Stimulated activated CD4-positive, alpha-beta T cell treated with anti-CD3 and anti-CD28 coated beads, Interleukin-2, amount 100 ng/mL, for 4 hours (primary cell): Measurements from ENCODE around the gene SH3BP5.

ENCODE experiments used
- DNase-seq: peaks from one replicate; pipeline ENCODE4 v3.0.0-alpha.2; 2020; ENCODE audit warnings: low read depth

Gene SH3BP5

DNA sequence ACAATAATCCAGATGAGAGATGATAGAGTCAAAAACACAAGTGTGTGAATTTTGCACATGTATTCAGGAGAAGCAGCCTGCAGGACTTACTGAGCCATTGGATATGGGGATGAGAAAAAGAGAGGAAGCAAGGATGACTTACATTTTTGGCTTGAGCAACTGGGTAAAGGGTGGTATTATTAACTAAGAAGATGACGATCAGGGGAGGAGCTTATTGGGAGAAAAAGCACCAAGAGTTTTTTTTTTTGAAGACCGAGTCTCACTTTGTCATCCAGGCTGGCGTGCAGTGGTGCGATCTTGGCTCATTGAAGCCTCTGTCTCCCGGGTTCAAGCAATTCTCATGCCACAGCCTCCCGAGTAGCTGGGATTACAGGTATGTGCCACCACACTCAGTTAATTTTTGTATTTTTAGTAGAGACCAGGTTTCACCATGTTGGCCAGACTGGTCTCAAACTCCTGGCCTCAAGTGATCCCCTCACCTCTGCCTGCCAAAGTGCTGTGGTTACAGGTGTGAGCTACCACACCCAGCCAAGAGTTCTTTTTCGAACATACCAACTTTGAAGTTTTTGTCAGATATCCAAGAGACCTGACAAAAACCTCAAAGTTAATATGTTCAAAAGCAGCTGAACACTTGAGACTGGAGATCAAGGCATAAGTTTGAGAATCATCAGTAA, 14.8 kb upstream of the SH3BP5 start:
- no peak for DNase-seq

DNA sequence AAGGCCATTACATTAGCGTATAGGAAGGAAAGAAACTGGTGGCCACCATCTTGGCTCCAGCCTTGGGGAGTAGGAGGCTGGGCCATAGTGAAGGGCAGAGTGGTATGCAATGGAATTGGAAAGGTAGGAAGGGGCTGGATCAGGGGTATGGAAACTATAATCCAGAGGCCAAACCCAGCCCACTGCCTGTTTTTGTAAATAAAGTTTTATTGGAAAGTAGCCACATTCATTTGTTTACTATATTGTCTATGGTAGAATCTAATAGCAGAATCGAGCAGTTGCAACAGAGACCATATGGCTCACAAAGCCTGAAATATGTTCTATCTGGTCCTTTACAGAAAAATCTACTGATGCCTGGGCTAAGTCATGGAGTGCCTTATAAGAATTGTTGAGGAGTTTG, 14.1 kb upstream of the SH3BP5 start:
- DNase-seq, result no peak

DNA sequence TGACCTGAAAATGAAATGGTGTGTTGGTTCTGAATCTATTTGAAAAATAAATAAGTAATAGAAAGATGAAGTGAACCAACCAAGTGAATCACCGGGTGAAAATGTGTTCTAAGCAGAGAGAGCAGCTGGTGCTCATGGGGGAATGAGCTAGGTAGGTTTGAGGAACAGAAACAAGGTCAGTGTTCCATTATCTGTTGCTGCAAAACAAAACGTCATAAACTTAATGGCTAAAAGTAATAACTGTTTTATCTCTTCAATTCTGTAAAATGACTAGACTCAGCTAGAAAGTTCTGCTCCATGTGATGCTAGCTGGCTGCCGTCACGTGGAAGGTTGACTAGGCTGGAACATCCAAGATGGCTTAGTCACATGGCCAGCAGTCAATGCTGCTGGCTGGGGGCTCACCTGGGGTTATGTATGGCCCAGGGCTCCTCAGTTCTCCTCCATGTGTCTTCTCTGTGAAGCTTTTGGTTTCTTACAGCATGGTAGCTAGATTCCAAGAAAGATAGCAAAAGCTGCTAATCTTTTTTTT, 13.3 kb upstream of the SH3BP5 start:
- DNase-seq, result no peak

DNA sequence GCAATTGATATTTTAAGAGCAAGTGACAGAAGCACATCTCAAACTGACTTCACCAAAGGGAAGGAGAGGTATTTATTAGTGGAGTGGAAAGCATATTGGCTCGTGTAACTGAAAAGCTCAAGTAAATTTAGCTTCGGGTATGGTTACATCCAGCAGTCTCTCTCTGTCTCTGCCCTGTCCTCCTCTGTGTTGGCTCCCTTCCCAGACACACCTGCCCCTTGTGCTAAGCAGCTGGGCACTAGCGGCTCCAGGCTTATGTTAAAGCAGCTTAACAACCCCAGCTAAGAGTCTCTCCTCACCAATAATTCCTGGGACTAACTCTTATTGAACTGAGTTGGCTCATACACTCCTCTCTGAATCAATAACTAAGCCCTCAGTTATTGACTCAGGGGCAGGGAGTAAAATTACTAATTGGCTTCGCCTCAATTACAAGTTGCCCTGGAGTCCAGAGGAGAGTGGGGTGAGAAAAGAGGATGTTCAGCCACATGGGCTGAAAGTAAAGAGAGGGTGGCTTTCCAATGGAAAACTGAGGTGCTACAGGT, 12.8 kb upstream of the SH3BP5 start:
- no peak for DNase-seq

DNA sequence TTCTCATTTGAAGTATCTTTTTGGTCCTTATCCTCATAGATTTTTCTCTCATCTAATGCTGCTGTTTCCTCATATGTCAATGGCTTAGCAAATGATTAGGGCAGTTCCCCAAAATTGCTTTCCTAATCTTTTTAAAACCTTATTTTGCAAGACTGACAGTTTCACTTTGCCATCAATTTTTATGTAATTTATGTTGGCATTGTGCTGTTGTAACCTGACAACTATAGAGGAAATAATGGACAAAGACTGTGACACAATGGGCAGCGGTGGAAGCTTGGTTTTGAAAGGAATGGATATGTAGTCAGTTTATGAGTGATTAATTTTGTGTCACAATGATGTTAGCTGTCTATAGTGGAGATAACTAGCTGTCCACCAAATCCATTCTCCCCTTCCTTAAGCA, 10.6 kb upstream of the SH3BP5 start:
- DNase-seq, result no peak

DNA sequence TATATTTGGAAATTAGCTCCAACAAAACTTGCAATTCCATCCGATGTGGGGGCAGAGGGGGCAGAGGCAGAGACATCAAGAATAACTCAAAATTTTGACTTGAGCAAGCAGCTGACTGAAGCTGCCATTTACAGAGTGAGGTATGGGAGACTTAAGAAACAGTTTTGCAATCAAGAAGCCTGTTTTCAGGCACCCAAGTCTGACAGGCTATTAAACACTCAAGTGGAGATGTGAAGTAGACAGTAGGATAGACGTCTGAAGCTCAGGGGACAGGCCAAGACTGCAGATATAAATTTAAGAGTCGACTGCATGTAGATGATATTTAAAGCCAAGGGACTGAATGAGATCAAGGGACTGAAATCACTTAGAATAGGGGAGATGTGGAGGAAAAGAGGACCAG, 9.9 kb upstream of the SH3BP5 start:
- DNase-seq, result no peak

DNA sequence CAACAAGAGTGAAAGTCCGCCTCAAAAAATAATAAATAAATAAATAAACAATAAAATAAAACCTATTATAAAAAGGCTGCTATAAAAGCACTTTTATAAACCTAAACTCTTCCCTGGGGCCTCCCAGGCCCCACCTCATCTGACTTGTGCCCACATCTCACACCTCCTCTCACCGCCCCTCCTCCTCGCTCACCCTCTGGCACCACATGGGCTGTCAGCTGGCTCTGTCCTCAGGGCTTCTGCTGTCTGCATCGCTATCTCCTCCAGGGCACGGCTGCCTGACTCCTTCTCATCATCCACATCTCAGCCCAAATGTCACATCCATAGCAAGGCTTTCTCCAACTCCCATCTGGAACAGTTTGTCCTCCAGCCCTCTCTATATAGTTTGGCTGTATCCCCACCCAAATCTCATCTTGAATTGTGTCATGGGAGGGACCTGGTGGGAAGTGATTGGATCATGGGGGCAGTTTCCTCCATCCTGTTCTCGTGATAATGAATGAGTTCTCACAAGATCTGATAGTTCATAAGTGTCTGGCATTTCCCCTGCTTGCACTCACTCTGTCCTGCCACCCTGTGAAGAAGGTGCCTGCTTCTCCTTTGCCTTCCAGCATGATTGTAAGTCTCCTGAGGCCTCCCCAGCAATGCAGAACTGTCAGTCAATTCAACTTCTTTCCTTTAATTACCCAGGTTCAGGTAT, 8.8 kb upstream of the SH3BP5 start:
- no peak for DNase-seq

DNA sequence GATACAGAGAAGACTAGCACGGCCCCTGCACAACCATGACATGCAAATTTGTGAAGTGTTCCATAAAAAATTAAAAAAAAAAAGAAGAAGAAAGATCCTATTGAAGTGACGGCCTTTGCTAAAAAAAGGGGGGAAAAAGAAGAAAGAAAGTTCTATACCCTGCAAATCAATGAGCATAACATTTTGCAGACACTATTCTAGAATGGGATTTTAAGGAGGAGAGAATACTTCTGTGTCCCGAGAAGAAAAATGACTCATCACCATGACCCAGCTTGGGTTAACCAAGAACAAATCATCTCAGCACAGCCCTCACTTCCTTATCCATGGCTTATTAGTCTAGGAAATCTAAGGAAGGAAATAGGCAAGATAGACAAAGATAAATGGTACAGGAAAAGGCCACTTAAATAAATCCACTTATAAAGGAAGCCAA, 7.4 kb upstream of the SH3BP5 start:
- no peak for DNase-seq

DNA sequence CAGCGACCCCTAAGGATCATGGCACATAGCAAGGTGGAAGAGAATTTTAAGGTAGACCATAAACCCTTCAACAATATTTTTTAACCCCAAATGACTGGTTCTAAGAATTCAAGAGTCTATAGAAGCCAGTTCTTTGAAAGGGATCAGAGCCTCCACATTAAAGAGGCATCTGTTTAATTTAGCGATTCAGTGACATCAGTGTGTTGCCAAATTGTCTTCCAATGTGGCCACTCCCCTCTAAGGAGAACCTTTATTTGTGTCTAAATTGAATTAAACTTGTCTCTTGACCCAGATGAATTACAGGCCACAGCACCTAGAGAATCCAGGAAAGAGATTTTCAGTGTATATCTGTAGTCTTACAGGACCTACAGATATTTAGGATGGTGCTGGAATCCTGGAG, 6.6 kb upstream of the SH3BP5 start:
- no peak for DNase-seq

DNA sequence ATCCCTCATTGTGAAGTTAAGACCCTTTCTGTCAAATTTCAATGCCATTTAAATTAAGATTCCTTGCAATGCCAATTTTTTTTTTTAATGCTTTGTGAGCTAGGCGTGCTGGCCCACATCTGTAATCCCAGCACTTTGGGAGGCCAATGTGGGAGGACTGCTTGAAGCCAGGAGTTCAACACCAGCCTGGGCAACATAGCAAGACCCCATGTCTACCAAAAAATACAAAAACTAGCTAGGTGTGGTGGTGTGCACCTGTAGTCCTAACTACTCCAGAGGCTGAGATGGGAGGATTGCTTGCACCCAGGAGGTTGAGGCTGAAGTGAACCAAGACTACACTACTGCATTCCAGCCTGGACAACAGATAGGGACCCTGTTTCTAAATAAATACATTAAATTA, 5.6 kb upstream of the SH3BP5 start:
- no peak for DNase-seq

DNA sequence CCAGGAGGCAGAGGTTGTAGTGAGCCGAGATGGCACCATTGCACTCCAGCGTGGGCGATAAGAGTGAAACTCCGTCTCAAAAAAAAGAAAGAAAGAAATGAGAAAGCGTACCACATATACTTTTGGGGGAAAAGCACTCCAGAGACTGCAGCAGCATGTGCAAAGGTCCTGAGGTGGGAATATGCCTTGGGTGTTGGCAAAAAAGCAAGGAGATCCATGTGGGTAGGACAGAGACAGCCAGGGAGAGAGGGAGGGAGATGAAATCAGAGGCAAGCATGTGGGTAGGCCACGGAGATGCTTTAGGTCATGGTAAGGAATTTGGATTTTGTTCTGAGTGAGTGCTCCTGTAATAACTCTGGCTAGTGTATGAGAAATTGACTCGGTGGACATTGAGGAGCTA, 3.7 kb upstream of the SH3BP5 start:
- DNase-seq, result no peak

DNA sequence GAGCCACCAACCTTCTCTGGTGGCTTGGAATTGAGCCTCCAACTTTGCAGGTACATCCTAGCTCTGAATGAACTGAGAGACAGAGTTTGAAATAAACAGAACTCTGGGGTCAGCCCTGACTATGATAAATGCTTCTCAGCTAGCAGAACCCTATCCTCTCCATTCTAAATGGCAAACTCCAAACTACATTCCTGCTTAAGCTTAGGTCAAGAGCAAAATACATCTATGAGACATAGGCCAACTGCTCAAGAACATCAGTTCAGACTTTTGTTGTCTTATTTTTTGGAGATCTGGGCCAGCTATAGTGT, 1.5 kb upstream of the SH3BP5 start:
- DNase-seq, result no peak

DNA sequence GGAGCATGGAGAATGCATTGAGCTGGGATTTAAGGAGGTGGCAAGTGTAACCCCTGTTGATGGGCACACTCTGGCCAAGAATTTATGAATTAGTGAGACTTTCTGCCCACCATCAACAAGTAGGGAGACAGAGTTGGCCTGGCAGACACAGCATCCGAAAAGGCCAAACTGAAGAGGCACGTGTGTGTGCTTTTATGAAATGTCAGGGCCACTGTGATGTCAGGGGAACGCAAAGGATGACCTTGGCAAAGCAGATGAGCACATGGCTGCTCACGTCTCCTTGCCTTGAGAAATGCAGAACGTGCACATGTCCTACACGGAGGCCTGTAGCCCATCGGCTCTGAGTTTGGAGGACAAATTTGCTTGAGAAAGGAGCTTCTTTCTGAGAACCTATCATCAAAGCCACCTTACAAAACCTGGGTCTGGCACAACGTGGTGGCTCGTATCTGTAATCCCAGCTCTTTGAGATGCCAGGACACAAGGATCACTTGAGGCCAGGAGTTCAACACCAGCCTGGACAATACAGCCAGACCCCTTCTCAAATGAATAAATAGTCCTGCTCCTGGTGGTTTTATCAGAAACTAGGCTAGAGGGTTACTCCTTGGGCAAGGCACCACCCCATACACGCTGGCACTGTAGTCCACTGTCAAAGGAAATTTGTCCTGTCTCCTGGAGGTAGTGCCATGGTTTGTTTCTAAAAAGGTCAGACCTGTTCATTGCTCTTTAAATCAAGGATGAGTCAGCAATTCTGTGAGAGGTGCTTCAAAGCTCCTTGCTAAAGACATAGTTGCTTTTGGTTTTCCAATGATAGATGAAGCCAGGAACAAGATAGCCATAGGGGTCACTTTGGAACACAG, 941 bp upstream of the SH3BP5 start:
- DNase-seq, result no peak

DNA sequence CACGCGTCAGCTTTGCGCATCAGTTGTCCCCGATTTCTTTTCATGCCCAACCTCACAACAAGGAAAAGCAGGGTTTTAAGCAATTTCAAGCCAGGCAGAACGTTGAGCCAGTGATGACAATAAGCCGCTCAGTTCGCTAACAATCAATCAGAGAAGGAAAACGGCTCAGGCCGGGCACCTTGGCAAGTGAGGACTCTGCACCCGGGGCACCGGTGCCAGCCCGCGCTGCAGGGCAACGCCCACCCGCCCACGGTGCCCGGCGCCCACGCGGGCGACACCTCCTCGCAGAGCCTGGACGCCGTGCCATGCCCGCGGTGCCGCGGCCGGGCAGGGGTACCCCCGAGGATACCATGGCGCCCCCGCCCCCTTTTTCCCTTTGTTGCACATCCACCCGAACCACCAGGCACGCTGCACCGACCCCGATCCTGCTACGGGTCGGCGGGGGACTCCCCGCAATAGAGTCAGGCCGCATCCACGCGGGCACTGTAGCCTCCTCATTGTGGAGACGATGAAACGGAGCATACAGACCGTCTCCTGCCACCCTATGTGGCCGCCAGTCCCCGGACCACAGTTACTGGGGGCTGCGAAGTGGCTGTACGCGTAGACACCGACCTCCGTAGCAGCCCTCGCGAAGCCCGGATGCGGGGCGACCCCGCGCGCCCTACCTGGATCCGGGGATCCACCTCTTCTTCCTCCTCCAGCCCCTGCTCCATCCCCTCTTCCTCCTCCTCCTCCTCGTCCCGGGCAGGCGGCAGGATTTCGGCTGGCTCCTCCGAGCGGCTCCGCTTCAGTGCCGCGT, 581 bp downstream of the SH3BP5 start:
- peak; percentile 42 for DNase-seq

DNA sequence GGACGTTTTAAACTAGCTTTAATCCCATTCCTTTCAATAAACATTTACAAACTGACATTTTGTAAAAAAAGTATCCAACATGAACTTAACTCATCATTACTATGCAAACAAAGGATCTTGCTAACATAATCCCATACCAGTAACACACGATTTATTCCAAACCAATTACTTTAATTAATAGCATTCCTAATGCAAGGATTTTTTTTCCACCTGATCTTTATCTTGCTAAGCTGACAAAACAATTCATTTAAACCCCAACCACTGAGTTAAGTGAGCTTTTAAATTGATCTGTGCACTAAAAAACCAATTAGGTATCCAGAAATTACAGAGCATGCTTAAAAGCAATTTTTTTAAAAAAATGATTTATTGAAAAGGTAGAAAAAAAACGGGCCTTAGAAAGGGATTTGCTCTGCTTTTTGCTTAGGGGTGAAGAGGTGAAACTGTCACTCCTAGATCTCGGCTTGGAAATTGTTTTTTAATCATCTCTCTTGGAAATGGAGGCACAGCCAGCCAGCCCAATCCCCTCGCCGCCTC, 1.2 kb downstream of the SH3BP5 start:
- DNase-seq, result no peak

DNA sequence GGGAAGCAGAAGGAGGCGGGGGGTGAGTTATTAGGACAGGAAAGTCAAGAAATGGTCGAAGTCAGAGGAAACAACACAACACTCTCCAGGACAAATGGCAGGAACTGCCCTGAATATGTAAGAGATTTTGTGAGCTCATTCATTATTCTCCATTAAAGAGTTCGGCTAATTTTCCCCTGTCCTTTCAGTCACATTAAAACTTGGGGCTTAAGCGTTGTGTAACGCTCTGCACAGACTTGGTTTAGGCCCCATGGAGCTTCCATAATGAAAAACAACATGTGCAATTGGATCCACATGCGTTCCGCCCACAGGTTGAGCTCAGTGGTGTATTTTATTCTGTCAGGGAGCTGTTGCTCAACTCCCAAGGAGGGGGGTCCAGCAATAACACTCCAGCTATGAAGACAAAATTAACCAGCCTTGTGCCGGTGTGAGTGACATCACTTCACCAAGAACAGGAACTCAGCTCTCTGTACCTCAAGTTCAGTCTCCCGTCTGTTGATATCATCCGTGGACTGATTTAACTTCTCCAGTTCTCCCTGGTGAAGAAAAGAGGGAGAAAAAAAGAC, 2.3 kb downstream of the SH3BP5 start:
- no peak for DNase-seq

DNA sequence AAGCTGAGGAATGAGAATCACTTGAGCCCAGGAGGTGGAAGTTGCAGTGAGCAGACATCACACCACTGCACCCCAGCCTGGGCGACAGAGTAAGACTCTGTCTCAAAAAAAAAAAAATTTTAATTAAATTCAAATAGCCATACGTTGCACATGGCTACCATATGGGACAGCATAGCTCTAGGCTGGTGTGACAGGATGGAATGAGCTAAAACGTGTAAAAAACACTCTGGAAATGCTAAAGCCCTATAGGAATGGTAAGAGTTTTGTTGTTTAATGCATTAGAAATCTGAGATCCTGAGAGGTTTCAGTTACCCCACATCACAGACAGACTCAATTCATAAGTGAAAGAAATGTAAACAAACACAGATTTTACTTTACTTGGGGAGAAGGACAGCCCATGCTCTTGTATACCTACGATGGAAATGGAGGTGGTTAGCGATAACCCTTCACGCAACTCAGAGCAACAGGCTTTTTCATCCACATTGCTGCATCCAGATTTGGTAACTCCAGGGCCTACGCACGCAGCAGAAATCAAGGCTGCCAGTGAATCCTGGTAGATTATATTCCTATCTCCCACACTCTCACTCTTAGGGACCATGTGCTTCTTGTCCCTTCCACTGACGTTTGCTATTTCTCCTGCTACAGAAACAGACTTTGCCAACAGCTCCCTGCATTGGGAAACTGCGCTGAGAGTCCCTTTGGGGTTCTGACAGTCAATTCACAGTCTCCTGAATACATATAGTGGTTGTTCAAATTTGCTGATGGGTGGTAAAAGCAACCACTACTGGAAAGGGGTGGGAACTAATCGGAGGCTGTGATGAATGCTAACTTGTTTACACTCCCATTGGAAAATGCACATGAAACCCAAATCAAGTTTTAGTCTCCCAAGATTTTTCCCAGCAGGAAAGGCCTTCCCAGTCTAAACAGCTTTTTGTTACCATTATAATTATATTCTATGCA, 3.1 kb downstream of the SH3BP5 start:
- no peak for DNase-seq

DNA sequence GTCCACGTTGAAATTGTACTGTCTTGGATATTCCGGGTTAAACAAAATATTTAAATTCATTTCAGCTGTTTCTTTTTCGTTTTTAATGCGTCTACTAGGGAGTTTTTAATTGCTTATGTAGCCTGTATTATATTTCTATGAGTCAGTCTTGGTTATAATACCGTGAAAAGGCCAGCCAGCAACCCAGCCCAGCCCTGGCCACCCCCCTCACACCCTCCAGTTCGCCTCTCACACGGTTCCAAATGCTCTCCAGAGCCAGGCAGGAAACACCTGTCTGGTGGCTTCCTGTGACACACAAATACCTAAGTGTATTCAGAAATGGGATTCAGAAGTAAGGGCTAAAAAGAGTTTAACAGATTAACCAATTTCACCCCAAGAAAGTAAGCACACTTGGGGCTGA, 4.4 kb downstream of the SH3BP5 start:
- no peak for DNase-seq

DNA sequence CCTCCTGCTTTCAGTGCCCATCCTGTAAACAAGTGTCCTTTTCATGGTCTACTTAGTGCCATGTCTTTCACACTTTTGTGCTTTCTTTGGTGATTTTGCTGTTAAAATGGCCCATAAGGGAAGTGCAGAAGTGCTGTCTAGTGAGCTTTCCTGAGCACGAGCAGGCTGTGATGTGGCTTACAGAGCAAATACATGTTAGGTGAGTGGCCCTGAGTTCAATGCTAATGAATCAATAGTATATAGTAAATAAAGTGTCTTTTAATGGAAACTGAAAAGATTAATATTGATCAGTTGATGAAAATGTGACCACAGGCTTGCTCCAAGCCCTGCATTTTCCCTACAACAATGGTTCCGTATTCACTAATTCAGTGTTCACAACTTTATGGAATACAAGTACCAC, 5.7 kb downstream of the SH3BP5 start:
- DNase-seq, result no peak

DNA sequence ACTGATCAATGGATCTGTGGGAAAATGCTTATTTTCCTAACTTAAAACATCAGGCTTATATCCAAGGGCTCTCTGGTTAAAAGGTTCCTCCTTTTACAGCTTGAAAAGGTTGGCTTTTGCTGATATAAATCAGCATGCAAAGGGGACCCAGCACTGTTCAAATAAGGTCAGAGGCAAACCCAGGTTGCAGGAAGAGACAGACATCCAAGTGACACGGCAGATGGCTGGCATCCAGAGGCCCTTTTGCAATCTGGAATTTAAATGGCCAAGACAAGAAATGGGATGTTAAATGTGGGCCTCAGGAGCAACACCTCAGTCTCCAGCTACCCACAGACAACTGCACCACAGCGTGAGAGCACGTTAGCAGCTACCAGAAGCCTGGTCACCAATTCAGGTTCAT, 6.3 kb downstream of the SH3BP5 start:
- DNase-seq, result no peak
